NCI-H526 treated with DMSO at 0.1 percent for 48 hours (cell line): ENCODE measurements around the gene TBX2.

ENCODE experiments used
- DNase-seq: peaks from one replicate; lab custom pipeline; 2025; lab: John Stamatoyannopoulos, UW

The TBX2 gene

GRCh38 chr17:61368832-61369450 lies 30.7 kb upstream of the TBX2 start:
- DNase-seq = no peak

- no peak for DNase-seq
Measured at GRCh38 chr17:61369751-61370150, 29.9 kb upstream of the TBX2 start.

GRCh38 chr17:61371179-61371578 lies 28.5 kb upstream of the TBX2 start:
- DNase-seq = no peak

- DNase-seq = no peak
Measured at GRCh38 chr17:61371606-61372005, 28.0 kb upstream of the TBX2 start.

GRCh38 chr17:61372436-61372835 lies 27.2 kb upstream of the TBX2 start:
- no peak for DNase-seq

- no peak for DNase-seq
Measured at GRCh38 chr17:61376931-61377838, 22.5 kb upstream of the TBX2 start.

- DNase-seq = no peak
Measured at GRCh38 chr17:61378658-61379456, 20.8 kb upstream of the TBX2 start.

GRCh38 chr17:61379457-61380216 lies 20.0 kb upstream of the TBX2 start:
- no peak for DNase-seq

GRCh38 chr17:61380217-61380835 lies 19.3 kb upstream of the TBX2 start:
- no peak for DNase-seq

- no peak for DNase-seq
Measured at GRCh38 chr17:61380836-61381525, 18.7 kb upstream of the TBX2 start.

- no peak for DNase-seq
Measured at GRCh38 chr17:61381537-61381936, 18.1 kb upstream of the TBX2 start.

GRCh38 chr17:61382796-61383688 lies 16.6 kb upstream of the TBX2 start:
- no peak for DNase-seq

GRCh38 chr17:61383689-61384201 lies 15.9 kb upstream of the TBX2 start:
- DNase-seq = no peak

GRCh38 chr17:61384354-61384691 lies 15.3 kb upstream of the TBX2 start:
- DNase-seq = no peak

- no peak for DNase-seq
Measured at GRCh38 chr17:61384692-61385576, 14.7 kb upstream of the TBX2 start.

- no peak for DNase-seq
Measured at GRCh38 chr17:61385577-61386236, 13.9 kb upstream of the TBX2 start.

- no peak for DNase-seq
Measured at GRCh38 chr17:61386251-61386650, 13.4 kb upstream of the TBX2 start.

- DNase-seq = no peak
Measured at GRCh38 chr17:61387011-61387410, 12.6 kb upstream of the TBX2 start.
